Measurements from ENCODE around the gene BMP7.

GRCh38 chr20:57275334-57275733, 8.9 kb upstream of the BMP7 start:
- TF ChIP-seq POLR2A (IDR thresholded peaks at IDR 0.05) (no peak), CTCF (IDR thresholded peaks at IDR 0.05) (no peak)

Measured in adrenal gland (tissue), 5 donors.